Measurements from ENCODE around the gene CHST1. TPM values are rescaled to one million over a fixed set of nuclear protein-coding genes. Genes with fewer than 3 reads are reported as not detected.

Gene CHST1
- total and polyA plus RNA-seq, 8 donors: 3.1 to 10.2 (median 5.6) TPM

GRCh38 chr11:45625611-45626010, 39.8 kb downstream of the CHST1 start:
- peaks cover 0 to 12% of the 10 kb centered on the region in 2 donors for H3K9me3 ChIP-seq
- DNase-seq (no peak), ATAC-seq (no peak)
- H3K27ac ChIP-seq: no peak overlapping the region
- H3K4me1 ChIP-seq: no peaks in the 10 kb centered on the region
- TF ChIP-seq CTCF (IDR thresholded peaks at IDR 0.05): no peak
- H3K27me3 ChIP-seq: peaks cover 0 to 16% of the 10 kb centered on the region in 2 donors
- intact Hi-C loops (cut with DNase I): no loop called here
- H3K4me3 ChIP-seq: no peak overlapping the region
- H3K36me3 ChIP-seq: no peaks in the 10 kb centered on the region

- Histone ChIP-seq H3K27me3 (peaks cover 0 to 19% of the 10 kb centered on the region in 2 donors), H3K4me1 (no peaks in the 10 kb centered on the region), H3K36me3 (no peaks in the 10 kb centered on the region), H3K4me3 (no peak overlapping the region), H3K27ac (no peak overlapping the region), H3K9me3 (peaks cover 0 to 19% of the 10 kb centered on the region in 2 donors)
- no peak for TF ChIP-seq CTCF (IDR thresholded peaks at IDR 0.05)
- ATAC-seq: no peak
- DNase-seq: no peak
- intact Hi-C loops (cut with DNase I): no loop called here
Observed at GRCh38 chr11:45624095-45624494, 41.3 kb downstream of the CHST1 start.

GRCh38 chr11:45622861-45623260, 42.6 kb downstream of the CHST1 start:
- ATAC-seq: no peak
- intact Hi-C loops (cut with DNase I): no loop called here
- H3K36me3 ChIP-seq: no peaks in the 10 kb centered on the region
- no peak for DNase-seq
- no peaks in the 10 kb centered on the region for H3K4me1 ChIP-seq
- H3K9me3 ChIP-seq: peaks cover 0 to 19% of the 10 kb centered on the region in 2 donors
- no peak overlapping the region for H3K4me3 ChIP-seq
- TF ChIP-seq CTCF (IDR thresholded peaks at IDR 0.05): no peak
- H3K27ac ChIP-seq: no peak overlapping the region
- H3K27me3 ChIP-seq: peaks cover 0 to 17% of the 10 kb centered on the region in 2 donors

- DNase-seq (no peak), ATAC-seq (no peak)
- TF ChIP-seq CTCF (IDR thresholded peaks at IDR 0.05): no peak
- Histone ChIP-seq H3K4me3 (no peak overlapping the region), H3K9me3 (peaks cover 0 to 19% of the 10 kb centered on the region in 2 donors), H3K36me3 (no peaks in the 10 kb centered on the region), H3K27ac (no peak overlapping the region), H3K4me1 (no peaks in the 10 kb centered on the region), H3K27me3 (peaks cover 0 to 11% of the 10 kb centered on the region in 2 donors)
- intact Hi-C loops (cut with DNase I): no loop called here
Observed at GRCh38 chr11:45622283-45622682, 43.1 kb downstream of the CHST1 start.

- Histone ChIP-seq H3K27me3 (peaks cover 0 to 7% of the 10 kb centered on the region in 2 donors), H3K4me3 (no peak overlapping the region), H3K27ac (no peak overlapping the region), H3K4me1 (no peaks in the 10 kb centered on the region), H3K9me3 (peaks cover 0 to 19% of the 10 kb centered on the region in 2 donors), H3K36me3 (no peaks in the 10 kb centered on the region)
- ATAC-seq: no peak
- no peak for TF ChIP-seq CTCF (IDR thresholded peaks at IDR 0.05)
- no peak for DNase-seq
- intact Hi-C loops (cut with DNase I): no loop called here
Observed at GRCh38 chr11:45621588-45621987, 43.8 kb downstream of the CHST1 start.

Data from left lung (tissue), 10 donors.